ENCODE measurements around the gene STARD10.
A peak's percentile ranks its signal among the peaks of the same experiment; 100 is the strongest.

The STARD10 gene

DNA sequence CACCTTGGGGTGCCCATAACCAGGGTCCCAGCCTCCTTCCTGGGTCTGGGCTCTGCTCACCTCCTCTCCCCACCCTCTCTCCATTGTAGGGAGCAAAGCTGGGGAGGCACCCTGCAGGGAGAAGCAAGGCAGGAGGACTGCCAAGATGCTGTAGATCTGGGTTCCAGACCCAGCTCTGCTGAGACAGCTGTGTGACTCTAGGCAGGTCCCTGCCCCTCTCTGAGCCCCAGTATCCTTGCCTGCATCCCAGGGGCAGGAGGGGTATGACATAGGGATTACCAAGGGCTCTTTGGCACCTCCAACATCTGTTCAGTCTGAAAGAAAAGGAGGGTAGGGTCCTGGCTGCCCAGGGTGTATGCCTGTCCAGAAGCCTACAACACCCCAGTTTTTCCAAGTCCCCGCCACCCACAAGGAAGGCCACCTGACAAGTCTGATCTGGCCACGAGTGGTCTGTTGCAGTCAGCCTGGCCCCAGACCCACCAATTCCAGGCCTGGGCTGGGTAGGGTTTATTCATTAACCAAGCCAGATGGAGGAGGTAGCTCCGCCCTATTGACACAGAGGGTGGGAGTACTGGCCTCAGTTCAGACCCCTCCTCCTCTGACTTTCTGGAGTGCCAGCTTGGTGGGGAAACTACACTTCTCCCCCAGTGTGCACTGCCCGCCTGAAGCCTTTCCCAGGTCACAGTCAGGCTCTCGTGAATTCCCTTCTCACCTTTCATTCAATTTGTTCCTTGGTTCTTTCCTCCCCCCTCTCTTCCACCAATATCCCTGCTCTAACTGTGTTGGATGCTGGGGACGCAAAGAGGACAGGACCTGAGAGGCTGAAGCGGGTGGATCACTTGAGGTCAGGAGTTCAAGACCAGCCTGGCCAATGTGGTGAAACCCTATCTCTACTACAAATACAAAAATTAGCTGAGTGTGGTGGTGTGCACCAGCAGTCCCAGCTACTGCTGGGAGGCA is 15.0 kb downstream of the STARD10 start:
- DNase-seq, result no peak

DNA sequence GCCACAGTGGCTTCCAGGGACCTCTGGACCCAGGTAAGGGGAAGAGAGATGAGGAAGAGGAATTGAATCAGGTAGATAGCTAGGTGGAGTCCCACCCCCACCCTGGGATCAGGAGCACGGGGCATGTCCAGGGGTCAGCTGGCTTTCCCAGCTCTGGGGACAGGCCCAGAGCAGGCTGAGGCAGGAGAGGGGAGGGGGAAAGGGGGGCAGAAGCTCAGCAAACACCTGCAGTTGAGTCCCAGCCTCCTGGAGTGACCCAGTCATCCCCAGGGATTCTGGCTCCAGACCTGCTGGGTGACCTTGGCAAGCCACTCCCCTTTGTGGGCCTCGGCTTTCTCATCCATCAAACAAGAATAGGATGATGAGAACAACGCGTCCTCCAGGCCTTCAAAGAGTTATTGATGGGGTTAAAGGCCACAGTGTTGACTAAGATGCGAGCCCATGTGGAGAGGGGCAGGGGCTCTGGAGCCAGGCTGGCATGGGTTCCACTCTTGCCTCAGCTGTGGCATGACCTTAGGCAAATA is 16.0 kb downstream of the STARD10 start:
- DNase-seq, result no peak

DNA sequence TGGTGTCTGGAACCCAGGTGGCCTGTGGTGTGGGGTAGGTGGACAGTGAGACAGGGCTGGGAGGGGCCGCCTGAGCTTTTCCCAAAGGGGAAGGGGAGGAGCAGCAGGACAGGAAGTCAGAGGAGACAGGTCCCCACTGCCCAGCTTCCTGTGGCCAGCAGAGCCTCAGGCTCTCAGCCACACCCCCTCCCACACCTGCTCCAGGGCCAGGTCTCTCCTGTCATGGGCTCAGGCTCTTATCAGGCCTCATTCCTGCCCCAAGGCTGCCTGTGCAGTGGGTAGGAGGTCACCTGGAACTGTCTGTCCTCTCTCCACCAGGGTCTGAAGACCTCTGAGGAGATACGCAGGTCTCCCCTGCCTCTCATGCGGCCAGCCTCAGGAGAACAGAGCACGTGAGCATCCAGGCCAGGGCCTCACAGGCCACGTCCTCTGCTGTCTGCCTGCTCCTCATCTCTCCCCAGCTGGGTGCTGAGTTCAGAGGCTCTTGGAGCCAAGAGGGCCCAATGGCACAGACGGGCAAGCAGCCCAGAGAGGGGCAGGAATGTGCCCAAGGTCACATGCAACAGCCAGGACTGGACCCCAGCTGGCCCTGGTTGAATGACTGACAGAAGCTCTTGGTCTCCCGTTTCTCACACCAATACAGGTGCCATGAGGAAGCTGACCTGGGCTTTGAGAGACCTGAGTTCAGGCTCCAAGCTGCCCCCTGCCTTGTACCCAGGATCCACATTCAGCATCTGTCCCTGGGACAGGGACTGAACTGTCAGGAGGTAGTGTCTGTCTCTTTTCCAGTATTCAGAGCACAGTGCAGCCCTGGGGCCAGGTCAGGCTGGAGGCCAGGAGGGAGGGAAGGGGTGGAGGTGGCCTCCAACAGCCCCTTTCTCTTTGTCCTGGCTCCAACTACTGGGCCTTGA is 16.7 kb downstream of the STARD10 start:
- no peak for DNase-seq

DNA sequence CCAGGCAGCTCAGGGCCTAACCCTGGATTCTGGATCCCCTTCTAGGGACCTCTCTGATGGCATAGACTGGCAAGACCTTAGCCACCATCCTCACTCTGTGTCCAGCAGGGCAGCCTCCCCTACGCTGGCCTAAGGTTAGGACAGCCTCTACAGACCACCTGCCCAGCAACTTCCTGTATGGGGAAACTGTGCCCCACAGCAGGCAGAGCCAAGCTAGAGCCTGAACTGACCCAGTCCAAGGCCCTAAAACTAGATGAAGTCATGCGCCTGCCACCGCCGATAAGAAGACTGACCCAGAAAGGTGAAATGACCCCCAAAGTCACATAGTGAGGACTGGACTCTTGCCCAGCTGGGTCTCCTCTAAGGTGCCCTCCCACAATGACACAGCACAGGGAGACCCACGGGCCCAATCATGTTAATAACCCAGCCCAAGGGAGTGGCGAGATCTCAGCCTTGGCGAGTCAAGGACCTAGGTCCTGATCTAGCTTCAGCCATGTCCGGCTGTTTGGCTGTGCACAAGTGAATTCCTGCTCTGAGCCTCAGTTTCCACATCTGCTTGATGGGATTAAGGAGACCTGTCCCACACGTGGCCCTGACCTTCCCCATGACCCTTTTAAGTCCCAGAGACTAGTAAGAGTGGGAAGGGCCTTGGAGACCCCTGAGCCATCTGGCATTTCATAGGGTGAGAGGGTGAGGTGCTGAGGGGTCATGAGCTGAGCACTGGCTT is 17.6 kb downstream of the STARD10 start:
- no peak for DNase-seq

DNA sequence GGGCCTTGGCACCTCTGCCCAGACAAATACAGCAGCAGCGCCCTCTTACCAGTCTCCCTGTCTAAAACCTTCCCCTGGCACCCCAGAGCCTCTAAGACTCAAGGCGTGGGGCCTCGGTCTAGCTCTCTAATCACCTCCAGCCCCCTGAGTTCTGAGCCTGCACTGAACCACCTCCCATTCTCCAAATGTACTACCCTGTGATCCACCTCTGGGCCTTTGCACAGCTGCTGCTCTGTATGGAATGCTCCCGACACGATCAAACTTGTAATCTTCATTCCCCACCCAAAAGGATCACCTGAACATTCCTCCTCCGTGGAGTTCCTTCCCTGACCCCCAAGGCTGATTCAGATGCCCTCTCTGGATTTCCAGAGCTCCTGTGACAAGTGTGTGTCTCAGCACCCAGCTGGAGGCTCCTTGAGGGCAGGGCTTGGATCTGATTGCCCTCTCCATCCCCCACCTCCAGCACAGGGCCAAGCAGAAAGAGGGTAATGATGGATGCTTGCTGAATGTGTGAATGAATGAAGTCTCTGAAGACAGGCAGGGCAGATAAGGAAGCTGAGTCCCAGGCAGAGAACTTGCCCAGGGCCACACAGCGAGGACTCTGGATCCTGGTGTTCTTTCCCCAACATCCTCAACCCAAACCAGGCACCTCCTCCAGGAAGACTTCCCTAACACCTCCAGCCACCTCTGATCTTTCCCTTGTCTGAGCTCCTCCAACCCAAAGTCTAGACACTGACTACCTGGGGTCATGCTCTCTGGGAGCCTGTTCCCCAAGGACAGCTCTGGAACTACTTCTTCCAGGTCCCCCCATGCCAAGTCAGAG is 18.3 kb downstream of the STARD10 start:
- no peak for DNase-seq

DNA sequence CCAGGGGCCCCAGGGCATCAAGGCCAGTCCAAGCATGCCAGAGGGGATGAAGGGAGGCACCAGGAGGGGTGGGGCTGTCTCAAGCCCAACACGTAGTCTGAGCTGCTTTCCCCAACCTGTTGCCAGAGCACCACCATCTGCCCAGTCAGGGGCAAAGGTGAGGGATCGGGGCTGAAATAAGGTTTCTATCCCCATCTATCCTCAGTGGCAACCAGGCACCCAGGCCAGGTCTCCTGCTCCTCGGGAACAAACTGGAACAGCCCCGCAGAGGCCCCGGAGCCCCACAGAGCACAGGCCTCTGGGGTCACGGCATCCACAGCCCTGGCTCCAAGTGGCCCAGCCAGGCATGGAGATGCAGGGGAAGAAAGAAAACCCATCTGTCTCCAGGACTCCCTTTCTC is 19.3 kb downstream of the STARD10 start:
- no peak for DNase-seq

DNA sequence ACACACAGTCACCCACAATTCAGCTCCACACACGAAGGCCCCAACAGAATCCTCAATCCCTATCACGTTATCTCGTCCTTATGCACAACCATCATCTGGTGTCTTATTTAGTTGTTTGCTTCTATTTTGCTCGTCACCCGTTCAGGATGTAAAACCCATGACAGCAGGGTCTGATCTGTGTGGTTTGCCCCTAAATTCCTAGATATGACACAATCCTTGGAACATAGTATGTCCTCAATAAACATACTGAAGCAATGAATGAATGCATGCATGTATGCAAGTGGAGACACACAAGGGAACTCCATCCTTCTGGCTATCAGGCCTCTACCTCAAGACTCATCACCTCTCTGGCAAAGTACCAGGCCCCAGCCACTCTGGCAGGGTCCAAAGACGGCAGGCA is 20.2 kb downstream of the STARD10 start:
- DNase-seq, result no peak

DNA sequence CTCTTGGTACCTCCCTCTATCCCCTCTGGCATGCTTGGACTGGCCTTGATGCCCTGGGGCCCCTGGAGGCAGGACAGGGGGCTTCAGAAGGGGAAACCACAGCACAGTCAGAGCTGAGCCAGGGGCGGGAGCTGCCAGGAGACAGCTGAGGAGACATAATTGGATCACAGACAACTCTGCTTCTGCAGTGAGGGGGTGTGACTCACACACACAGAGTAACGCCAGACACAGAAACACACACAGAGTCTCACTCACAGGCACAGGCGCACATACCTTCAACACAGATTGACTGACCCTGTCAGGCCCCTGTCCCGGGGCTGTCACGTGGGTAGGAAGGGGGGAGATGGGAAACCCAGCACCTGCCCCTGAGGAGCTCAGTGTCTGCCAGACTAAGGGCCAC is 20.6 kb downstream of the STARD10 start:
- no peak for DNase-seq

DNA sequence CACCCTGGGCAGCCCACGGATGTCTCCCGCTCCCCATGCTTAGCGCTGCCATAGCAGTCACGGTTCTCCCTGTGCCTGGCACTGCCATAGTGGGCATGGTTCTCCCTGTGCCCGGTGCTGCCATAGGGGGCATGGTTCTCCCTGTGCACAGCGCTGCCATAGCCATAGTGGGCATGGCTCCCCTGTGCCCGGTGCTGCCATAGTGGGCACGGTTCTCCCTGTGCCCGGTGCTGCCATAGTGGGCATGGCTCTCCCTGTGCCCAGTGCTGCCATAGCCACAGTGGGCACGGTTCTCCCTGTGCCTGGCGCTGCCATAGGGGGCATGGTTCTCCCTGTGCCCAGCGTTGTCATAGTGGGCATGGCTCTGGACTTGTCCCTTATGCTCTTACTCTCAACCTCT is 21.8 kb downstream of the STARD10 start:
- no peak for DNase-seq

DNA sequence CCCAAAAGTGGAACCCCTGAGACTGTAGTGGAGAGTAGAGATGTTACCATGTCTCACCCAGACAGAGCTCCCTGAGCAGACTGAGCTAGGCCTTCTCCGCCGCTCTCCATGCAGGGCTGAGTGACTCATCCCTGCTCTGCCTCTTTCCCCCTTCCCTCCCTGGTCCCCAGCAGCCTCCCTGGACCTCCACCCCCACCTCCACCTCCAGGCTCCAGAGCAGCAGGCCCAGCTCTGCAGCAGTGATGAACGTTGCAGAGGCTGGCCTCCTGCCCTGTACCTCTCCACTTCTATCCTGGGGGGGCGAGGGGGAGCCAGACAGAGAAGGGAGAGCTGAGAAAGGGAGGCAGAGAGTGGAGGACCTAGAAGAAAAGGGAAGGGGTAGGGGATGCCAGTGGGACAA is 22.3 kb downstream of the STARD10 start:
- no peak for DNase-seq

DNA sequence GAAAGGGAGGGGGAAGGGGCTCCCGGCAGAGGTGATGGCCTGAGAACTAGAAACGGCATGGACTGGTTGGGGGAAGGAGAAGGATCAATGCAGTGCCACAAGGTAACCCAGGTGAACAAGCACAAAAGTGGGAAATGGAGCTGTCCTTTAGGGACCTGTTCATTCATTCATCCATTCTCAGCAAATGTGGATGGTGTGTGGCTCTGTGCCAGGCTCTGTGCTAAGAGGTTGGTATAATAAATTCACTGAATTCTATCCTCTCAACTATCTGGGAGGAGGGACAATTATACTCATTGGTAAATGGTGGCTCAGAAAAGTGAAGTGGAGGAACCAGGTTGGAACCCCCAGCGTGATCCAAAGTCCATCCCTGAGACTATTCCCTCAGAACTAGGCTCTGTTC is 23.0 kb downstream of the STARD10 start:
- peak; percentile 22 for DNase-seq

DNA sequence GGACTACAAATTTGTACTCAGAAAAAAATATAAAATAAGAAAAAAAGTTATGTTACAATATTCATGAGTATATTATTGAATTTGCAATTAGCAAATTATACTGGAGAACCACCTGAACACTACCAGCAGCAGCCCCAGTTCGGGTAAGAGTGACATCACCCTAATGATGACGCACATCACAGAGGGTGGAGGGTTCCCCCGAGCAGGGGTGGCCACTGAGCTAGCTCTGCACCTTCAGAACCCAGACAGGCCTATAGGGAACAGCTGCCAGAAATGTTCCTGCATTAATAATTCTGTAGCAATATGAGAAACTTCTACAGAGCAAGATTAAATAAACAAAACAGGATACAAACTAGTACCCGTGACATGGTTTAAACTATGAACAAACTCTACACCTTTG is 24.2 kb downstream of the STARD10 start:
- no peak for DNase-seq

DNA sequence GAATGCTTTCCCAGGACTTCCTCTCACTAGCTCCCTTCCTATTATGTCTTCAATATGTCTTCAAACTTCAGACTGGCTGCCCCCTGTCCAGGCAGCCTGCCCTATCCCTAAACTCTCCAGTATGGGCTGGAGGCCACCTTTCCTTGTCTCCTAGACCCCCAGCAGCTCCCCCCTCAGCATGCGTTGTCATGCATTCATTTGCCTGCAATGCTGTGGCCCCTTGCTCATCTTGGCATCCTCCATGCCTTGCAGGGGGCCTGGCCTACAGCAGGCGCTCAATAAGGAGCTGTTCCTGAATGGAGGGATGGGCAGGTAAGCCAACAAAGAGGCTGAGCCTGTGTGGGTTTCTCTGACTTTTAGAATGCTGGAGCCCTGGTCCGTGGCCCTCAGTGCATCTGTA is 25.3 kb downstream of the STARD10 start:
- DNase-seq, result no peak

DNA sequence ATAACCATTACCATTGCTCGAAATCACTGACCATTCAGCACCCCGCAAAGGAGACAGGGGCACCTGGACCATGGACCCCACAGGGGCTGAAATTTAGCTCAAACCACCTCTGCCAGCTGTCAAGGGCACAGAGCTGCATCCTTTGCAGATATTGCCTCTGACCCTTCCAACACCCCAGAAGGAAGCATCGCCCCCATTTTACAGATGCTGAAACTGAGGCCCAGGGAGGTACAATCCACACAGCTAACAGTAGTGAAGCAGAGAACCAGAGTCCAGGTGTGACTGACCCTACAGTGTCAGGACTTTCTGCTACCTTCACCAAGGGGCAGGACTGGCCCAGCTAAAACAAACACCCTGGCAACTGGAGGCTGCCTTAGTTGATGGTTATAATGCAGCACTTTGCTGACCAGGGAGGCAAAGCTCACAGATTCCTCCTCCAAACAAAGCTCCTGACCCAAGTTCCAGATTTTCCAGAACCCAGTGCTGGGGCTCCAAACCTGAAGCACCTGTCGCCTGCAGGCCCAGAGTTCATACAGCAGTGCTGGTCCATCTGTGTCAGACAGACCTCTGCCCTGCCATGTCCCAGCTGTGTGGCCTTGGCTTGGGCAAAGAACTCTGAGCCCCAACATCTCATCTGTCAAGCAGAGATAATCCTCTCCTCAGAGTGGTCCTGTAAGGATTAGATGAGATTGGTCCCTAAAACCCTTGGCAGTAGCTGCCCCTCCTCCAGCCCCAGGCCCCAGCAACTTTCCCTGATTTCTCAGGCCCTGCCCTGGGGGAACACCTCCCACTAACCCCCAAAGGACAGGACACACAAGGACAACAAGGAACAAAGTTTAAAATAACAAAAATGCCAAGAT is 26.4 kb downstream of the STARD10 start:
- DNase-seq, result no peak

DNA sequence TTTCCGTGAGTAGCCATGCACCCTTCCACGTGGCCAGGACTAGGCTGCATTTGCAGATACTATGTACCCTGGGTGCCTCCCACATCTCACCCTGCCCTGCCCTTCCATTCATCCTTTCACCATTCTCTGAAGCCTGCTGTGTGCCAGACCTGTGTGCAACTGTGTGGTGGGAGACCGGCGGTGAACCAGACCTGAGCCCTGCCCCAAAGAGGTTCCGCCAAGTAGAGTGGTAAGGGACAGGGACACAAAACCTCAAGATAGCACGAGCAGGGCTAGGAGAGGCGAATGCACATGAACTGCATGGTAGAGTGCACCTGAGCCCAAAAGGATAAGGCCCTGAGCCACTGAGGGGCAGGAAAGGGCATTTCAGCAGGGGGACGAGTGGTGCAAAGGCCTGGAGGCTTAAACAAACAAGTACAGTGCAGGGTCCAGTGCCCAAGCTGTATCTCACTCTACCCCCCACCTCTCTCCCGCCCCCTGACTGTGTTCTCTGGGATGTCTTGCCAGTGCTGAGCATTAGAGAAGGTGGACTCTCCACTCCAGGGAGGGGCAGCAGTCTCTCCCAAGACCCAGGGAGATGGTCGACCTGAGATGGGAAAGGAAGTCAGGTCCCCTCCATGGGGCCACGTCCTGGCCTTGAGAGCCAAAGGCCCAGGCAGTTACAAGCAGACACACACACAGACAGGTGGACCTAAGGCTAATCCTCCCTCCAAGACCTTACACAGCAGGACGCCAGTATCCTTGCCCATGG is 27.5 kb downstream of the STARD10 start:
- DNase-seq, result no peak

DNA sequence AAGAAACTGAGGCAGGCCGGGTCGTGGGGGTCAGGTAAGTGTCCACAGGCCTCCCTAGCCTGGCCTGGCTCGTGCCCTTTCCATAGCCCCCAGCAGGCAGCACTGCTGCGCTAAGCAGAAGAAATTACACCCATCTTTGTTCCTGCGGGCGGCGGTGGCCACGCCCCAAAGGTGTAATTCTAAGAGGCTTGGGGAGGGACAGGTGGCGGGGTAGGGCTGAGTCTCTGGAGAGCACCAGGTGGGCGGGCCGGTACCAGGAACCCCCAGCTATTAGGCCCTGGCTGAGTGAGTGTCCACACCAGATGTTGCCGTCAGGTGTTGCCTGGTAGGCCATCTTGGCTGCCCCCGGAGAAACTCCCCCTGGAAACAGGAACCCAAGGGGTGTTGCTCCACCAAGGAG is 29.3 kb downstream of the STARD10 start:
- no peak for DNase-seq

DNA sequence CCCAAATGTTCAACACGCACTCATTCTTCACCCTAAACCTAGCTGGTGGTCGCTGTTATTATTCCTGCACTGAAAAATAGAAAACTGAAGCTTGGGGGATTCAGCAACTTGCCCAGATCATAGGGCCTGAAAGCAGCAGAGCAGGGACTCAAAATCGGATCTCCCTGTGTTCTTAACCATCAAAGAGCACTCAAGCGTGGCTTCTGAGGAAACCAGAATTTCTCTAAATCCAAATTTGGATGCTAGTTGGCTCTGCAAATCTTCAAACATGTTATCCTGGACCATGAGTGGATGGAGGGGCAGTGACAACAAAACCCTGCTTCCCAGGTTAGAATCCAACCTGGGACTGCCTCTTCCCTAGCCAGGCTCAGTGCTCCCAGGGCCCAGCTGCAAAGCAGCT is 30.0 kb downstream of the STARD10 start:
- no peak for DNase-seq

DNA sequence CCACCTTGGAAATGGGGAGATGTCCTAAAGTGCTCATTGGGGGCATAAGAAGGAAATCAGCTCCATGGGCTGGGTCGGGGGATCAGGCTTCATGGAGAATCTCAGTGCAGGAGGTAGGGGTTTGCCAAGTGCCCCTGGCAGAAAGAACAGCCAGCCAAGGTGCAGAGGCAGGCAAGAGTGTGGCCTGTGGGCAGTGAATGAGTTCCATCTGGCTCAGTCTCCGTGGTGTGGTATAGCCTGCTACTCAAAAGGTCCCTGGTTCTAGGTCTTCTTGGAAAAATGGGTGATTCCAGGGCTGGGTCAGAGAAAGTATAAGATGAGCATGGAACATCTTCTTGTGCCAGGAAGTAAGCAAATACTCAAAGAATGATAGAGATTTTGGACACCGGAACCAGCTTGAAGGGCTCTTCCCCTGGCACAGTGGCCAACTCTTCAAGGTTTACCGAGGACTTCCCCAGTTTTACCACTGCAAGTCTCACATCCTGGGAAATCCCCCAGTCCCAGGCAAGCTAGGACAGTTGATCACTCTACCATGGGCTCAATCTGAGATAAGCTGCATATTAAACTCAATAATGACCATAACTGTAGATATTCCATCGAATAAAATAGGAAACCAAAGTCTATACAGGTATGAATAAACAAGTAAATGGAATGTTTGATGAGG is 31.1 kb downstream of the STARD10 start:
- no peak for DNase-seq

DNA sequence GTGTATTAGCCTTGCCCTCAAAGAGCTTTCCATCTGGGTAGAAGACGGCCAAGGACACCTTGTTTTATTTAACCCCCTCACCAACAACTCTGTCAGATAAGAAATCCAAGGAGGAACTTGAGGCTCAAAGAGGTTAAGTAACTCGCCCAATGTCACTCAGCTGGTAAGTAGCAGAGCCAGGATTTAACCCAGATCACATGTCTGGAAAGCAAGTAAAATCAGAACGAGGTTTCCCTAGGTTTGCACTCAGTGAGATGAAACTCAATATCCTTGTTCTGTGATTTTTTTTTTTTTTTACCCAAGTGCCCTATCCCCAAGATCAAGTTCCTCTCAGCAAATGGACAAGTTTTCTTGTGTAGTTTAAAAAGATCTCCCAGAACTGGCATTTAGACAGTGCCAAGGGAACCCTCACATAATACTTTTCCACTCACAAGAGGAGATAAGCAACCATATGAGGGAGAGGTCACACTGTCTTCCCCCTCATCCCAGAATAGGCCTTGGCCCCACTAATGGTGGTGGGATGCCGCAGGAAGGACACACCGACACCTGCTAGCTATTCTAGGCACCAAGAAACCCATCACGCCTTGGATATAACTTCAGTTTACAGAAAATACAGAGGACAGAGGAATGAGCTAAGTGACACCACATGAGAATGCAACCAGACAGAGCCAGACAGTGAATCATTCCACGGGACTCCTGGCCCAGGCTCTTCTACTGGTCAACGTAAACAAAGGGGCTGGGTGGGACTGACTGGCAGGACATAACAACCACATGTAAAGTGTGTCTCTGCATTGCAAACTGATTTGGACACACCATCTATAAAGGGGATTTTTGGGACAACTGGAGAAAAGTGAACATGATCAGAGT is 33.1 kb downstream of the STARD10 start:
- no peak for DNase-seq
